GM19239 (cell line): ENCODE data around the gene OMD.

Experiments
- DNase-seq: peaks from one replicate; pipeline ENCODE4 v3.0.0; 2011; ENCODE audit warnings: low spot score; ENCODE audit not compliant: insufficient read length
- FAIRE-seq: peaks from 2 replicates; lab custom pipeline; 2011; peaks lifted over from hg19 to GRCh38; lab: Jason Lieb, UNC

OMD gene

DNA sequence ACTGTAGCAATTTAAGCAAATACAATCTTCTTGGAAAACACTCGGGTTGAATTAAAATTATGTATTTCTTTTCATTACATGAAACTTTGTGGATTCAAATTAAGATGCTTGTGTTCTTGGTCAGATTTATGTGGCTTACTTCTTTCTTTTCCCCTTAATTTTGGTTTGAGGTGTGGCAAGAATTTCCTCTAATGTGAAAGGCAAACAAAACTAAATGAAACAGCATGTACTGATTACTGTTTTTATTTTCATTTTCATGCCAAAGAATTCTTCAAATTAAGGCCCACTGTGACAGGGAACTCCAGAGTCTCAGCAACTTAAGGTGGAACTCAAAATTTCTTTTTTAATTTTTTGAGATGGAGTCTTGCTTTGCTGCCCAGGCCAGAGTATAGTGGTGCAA lies at the start of gene OMD:
TSS of gene OMD (minus strand) at position 132 of the 400 bp plus-strand sequence. CDS start 6,913 bp downstream, outside the sequence.
- DNase-seq (no peak), FAIRE-seq (no peak)

- no peak for DNase-seq
- no peak for FAIRE-seq
These were observed 43.9 kb upstream of the OMD start for GRCh38 chr9:92468206-92468605.

- FAIRE-seq (no peak), DNase-seq (no peak)
These were observed 43.2 kb upstream of the OMD start for GRCh38 chr9:92467511-92467910.

DNA sequence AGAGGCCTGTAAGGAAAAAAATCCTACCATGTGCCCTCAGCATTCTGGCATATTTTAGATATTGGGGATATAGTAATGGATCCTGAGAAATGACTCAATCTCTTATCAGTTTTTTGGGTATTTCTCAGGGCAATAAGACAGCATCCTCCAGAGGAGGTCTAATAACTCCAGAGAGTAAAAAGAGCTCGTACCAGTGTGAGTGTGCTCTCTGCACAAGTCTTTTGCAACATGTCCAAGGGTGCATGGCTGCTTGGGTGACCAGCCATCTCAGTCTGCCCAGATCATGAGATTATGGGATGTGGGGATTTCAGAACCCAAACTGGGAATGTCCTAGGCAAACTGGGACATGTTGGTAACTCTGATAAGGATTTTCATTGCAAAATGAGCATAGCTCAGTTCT lies 42.8 kb upstream of the OMD start:
- no peak for FAIRE-seq
- no peak for DNase-seq

- FAIRE-seq (no peak), DNase-seq (no peak)
These were observed 39.7 kb upstream of the OMD start for GRCh38 chr9:92463984-92464383.

DNA sequence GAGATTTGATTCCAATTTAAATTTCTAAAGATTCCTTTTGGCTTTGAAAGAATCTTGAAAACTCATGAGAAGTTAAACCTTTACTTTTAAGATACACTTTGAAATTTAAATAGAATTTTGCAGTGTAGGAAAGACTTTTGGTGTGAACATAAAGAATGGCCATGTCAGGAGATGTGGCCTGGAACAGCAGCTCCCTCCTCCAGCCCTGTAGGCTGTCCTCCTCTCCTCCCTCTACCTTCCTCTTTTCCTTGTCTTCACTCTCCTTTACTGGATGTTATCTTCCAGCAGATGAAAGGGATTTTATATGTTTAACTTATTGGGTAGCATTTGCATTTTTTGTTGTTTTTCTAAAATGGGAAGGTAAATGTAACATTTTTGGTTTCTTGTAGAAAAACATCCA lies 39.1 kb upstream of the OMD start:
- DNase-seq, result no peak
- no peak for FAIRE-seq

DNA sequence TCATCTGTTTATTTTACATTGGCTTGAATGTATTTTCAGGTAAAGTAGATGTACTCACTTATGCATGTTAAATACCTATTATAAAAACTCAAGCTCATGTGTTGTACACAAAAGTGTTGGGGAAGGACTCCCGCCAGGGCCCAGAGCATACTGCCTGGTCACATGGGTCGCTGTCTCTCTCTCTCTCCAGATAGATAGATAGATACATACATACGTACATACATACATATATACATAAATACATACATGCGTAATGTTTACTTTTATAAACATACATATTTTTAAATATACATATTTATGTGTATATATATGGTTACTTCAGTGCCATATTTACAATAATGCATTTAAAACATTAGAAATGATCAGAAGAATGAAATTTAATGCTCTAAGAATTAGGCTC lies 33.3 kb upstream of the OMD start:
- FAIRE-seq (no peak), DNase-seq (no peak)

DNA sequence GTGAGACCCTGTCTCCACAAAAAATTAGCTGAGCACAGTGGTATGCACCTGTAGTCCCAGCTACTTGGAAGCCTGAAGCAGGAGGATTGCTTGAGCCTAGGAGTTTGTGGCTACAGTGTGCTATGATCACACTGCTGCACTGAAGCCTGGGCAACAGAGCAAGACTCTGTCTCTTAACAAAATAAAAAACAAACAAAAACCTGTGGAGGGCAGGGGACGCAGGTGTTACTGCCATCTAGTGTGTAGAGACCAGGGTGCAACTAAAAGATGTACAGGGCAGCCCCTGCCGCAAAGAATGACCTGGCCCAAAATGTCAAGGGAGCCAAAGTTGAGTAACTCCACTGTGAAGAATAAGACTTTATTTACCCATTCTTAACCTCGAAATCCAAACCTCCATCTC lies 30.9 kb upstream of the OMD start:
- no peak for DNase-seq
- FAIRE-seq, result peak; percentile 18

GRCh38 chr9:92446536-92446935 lies 22.3 kb upstream of the OMD start:
- no peak for FAIRE-seq

DNA sequence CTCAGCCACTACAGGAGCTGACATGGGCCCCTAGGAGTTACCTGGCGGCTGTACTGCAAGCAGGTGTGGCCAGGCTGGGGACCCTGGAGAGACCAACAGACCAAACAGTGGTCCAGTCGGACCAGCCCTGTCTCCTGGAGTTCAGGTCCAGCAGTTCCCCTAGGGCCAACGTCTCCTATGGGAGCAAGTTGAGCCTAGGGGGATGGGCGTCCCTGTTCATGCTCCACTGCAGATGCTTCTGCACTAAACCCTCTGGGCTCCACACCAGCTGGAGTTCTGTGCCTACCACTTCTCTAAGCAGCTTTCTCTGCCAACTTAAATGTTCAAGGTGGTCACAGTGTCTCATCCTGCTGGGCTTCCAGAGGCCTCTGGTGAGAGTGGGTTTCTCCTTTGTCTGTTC lies 20.6 kb upstream of the OMD start:
- DNase-seq, result no peak

More at GRCh38 chr9:92446536-92446935, 22.3 kb upstream of the OMD start:
- no peak for DNase-seq

GRCh38 chr9:92440751-92441046 lies 16.4 kb upstream of the OMD start:
- DNase-seq (peak; percentile 12), FAIRE-seq (no peak)

More for the DNA sequence above, 20.6 kb upstream of the OMD start:
- FAIRE-seq, result no peak

GRCh38 chr9:92439921-92440750 lies 15.9 kb upstream of the OMD start:
- no peak for DNase-seq

DNA sequence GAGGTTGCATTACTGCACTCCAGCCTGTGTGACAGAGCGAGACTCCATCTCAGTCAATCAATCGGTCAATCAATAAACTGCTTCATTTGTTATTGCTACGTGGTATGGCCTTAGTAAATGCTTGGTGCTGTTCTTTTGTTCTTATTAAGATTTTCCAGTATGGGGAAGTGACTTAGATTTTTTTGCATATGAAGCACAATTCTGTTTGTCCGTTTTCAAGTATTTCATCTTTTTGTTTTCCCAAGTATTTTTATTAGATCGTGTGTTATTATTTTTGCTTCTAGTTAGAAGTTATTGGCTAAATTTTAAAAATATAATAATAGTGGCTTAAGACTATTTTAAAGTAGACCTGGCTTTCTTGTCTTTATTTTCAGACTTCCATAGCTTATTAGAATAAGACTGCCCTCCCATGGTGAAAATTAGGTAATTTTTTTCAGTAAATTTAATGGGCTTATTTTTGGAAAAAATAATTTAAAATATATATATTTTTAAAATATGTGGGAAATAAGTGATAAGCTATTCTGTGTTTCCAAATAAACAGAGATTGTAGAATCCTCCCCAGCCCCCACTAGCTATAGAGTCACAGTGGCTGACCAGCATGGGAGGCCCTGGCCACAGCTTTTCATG lies 14.7 kb upstream of the OMD start:
- DNase-seq (no peak), FAIRE-seq (no peak)

More at GRCh38 chr9:92439921-92440750, 15.9 kb upstream of the OMD start:
- FAIRE-seq, result peak; percentile 72

- FAIRE-seq (no peak), DNase-seq (no peak)
These were observed 11.0 kb upstream of the OMD start for GRCh38 chr9:92435263-92435662.

GRCh38 chr9:92432972-92433548 lies 8.8 kb upstream of the OMD start:
- FAIRE-seq (no peak), DNase-seq (no peak)

DNA sequence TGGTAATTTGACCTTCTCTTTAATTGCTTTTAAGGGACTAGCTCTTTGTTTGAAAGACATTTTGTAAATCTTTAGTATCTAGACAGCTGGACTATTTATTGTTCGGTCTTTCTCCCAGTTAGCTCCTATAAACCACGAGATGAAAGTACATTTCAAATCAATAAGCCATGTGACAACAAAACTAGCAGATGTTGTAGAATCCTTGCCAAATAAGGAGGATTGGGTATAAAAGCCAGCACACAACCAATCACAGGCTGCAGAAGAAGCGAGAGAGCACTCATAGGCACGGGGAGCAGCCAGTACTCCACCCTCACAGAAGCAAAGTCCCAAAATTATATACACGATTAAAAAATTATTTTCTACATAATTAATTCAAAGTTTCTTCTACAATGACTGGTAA lies 8.1 kb upstream of the OMD start:
- FAIRE-seq, result no peak

GRCh38 chr9:92429836-92430235 lies 5.6 kb upstream of the OMD start:
- FAIRE-seq (no peak), DNase-seq (no peak)

More for the DNA sequence above, 8.1 kb upstream of the OMD start:
- DNase-seq, result no peak

- FAIRE-seq (no peak), DNase-seq (no peak)
These were observed 2.4 kb upstream of the OMD start for GRCh38 chr9:92426501-92427145.

GRCh38 chr9:92425474-92425873 lies 1.2 kb upstream of the OMD start:
- DNase-seq (no peak), FAIRE-seq (no peak)

DNA sequence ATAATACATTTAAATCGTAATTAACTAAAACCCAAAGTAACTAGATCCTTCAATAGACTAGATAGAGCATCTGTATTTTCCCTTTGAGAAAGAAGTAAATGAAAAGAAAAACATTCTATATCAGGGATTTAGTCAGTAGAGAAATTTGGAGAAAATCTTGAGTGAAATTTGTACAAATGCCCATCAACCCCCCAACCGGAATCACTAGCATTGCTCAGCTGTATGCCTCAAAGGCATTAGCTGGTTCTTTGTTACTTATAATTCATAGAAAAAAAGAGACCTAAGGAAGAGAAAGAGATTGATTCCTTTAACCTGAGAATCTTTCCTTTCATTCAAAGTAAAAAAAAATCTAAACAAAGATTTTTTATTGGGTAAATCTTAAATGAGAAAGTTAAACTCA lies 659 bp downstream of the OMD start:
- no peak for DNase-seq
- FAIRE-seq, result no peak
